ENCODE data around the gene EDN1. TPM values are rescaled to one million over a fixed set of nuclear protein-coding genes. Genes with fewer than 3 reads are reported as not detected.

The EDN1 gene
- total RNA-seq (10 to 100 TPM in 1 of 2 donors, 1 to 10 TPM in 1; 9.9 to 10.9 TPM), polyA plus RNA-seq (ENCODE audit: insufficient read length in 2 of 2) (1 to 10 TPM; 8.3 to 9.4 TPM)
- long read RNA-seq, donor 1, partial matches to known transcripts: 0 of 3 reads
- long read RNA-seq, donor 1, other reads (novel, unspliced or antisense): 0 of 3 reads
- long read RNA-seq, donor 2, partial matches to known transcripts: 0 of 3 reads
- long read RNA-seq, donor 2, other reads (novel, unspliced or antisense): 0 of 3 reads
- long read RNA-seq, donor 3: 0 reads
- long read RNA-seq, donor 4, transcript EDN1-201 (5 exons, 2,033 nt): major isoform, 13 of 13 reads
- long read RNA-seq, donor 4, partial matches to known transcripts: 0 of 13 reads
- long read RNA-seq, donor 4, other reads (novel, unspliced or antisense): 0 of 13 reads

- Histone ChIP-seq H3K36me3 (ENCODE audit: control insufficient read depth, insufficient read depth, low read length) (no peaks in the 10 kb centered on the region), H3K27me3 (ENCODE audit: control insufficient read depth, insufficient read depth, low read length) (peaks cover 32% of the 10 kb centered on the region), H3K27ac (ENCODE audit: low read depth, low read length) (peak within 1 kb of the TSS; percentile 29), H3K9me3 (ENCODE audit: control insufficient read depth, insufficient read depth, low read length) (no peaks in the 10 kb centered on the region), H3K4me1 (ENCODE audit: control insufficient read depth, insufficient read depth, low read length) (peaks cover 22% of the 10 kb centered on the region), H3K4me3 (ENCODE audit: low read depth, low read length) (peak within 1 kb of the TSS; percentile 46)
- peak; percentile 43 to 92 (median 64) for DNase-seq (ENCODE audit: low read depth in 4 of 6, low spot score in 6 of 6)
- WGBS (ENCODE audit: insufficient coverage): 0% methylated on average over 34 of the region's 38 CpGs
Measured at GRCh38 chr6:12289933-12290820, at the start of gene EDN1. Gene EDN1, plus strand, starts transcription at chr6:12290361. Its CDS starts 269 bp downstream, at chr6:12290630.

- Histone ChIP-seq H3K27me3 (ENCODE audit: control insufficient read depth, insufficient read depth, low read length) (no peaks in the 10 kb centered on the region), H3K4me3 (ENCODE audit: low read depth, low read length) (no peak overlapping the region), H3K4me1 (ENCODE audit: control insufficient read depth, insufficient read depth, low read length) (no peaks in the 10 kb centered on the region), H3K9me3 (ENCODE audit: control insufficient read depth, insufficient read depth, low read length) (no peaks in the 10 kb centered on the region), H3K36me3 (ENCODE audit: control insufficient read depth, insufficient read depth, low read length) (no peaks in the 10 kb centered on the region), H3K27ac (ENCODE audit: low read depth, low read length) (no peak overlapping the region)
- WGBS (ENCODE audit: insufficient coverage): 100% methylated on average over 1 of the region's 3 CpGs
- DNase-seq (ENCODE audit: low read depth in 4 of 6, low spot score in 6 of 6): no peak
Measured at GRCh38 chr6:12241493-12242175, 48.5 kb upstream of the EDN1 start.

GRCh38 chr6:12243169-12243568 lies 47.0 kb upstream of the EDN1 start:
- Histone ChIP-seq H3K36me3 (ENCODE audit: control insufficient read depth, insufficient read depth, low read length) (no peaks in the 10 kb centered on the region), H3K27ac (ENCODE audit: low read depth, low read length) (no peak overlapping the region), H3K4me1 (ENCODE audit: control insufficient read depth, insufficient read depth, low read length) (no peaks in the 10 kb centered on the region), H3K9me3 (ENCODE audit: control insufficient read depth, insufficient read depth, low read length) (no peaks in the 10 kb centered on the region), H3K4me3 (ENCODE audit: low read depth, low read length) (no peak overlapping the region), H3K27me3 (ENCODE audit: control insufficient read depth, insufficient read depth, low read length) (no peaks in the 10 kb centered on the region)
- WGBS (ENCODE audit: insufficient coverage): 60% methylated on average over 1 of the region's 2 CpGs
- no peak for DNase-seq (ENCODE audit: low read depth in 4 of 6, low spot score in 6 of 6)

GRCh38 chr6:12245360-12245759 lies 44.8 kb upstream of the EDN1 start:
- no peak overlapping the region for H3K4me3 ChIP-seq (ENCODE audit: low read depth, low read length)
- no peaks in the 10 kb centered on the region for H3K4me1 ChIP-seq (ENCODE audit: control insufficient read depth, insufficient read depth, low read length)
- H3K36me3 ChIP-seq (ENCODE audit: control insufficient read depth, insufficient read depth, low read length): no peaks in the 10 kb centered on the region
- WGBS (ENCODE audit: insufficient coverage): no CpG with 5 or more reads among the region's 1 CpG
- no peak overlapping the region for H3K27ac ChIP-seq (ENCODE audit: low read depth, low read length)
- no peak for DNase-seq (ENCODE audit: low read depth in 4 of 6, low spot score in 6 of 6)
- no peaks in the 10 kb centered on the region for H3K9me3 ChIP-seq (ENCODE audit: control insufficient read depth, insufficient read depth, low read length)
- no peaks in the 10 kb centered on the region for H3K27me3 ChIP-seq (ENCODE audit: control insufficient read depth, insufficient read depth, low read length)

GRCh38 chr6:12245763-12246718 lies 44.1 kb upstream of the EDN1 start:
- H3K27ac ChIP-seq (ENCODE audit: low read depth, low read length): no peak overlapping the region
- DNase-seq (ENCODE audit: low read depth in 4 of 6, low spot score in 6 of 6): peak in 1 of 6 donors; percentile 38
- no CpG with 5 or more reads among the region's 6 CpGs for WGBS (ENCODE audit: insufficient coverage)

GRCh38 chr6:12246900-12247299 lies 43.3 kb upstream of the EDN1 start:
- Histone ChIP-seq H3K27ac (ENCODE audit: low read depth, low read length) (no peak overlapping the region), H3K4me3 (ENCODE audit: low read depth, low read length) (no peak overlapping the region), H3K27me3 (ENCODE audit: control insufficient read depth, insufficient read depth, low read length) (no peaks in the 10 kb centered on the region), H3K36me3 (ENCODE audit: control insufficient read depth, insufficient read depth, low read length) (no peaks in the 10 kb centered on the region), H3K9me3 (ENCODE audit: control insufficient read depth, insufficient read depth, low read length) (no peaks in the 10 kb centered on the region), H3K4me1 (ENCODE audit: control insufficient read depth, insufficient read depth, low read length) (no peaks in the 10 kb centered on the region)
- WGBS (ENCODE audit: insufficient coverage): 100% methylated on average over 1 of the region's 2 CpGs
- DNase-seq (ENCODE audit: low read depth in 4 of 6, low spot score in 6 of 6): no peak

More at GRCh38 chr6:12245763-12246718, 44.1 kb upstream of the EDN1 start:
- H3K9me3 ChIP-seq (ENCODE audit: control insufficient read depth, insufficient read depth, low read length): no peaks in the 10 kb centered on the region
- H3K27me3 ChIP-seq (ENCODE audit: control insufficient read depth, insufficient read depth, low read length): no peaks in the 10 kb centered on the region
- H3K4me3 ChIP-seq (ENCODE audit: low read depth, low read length): no peak overlapping the region
- H3K36me3 ChIP-seq (ENCODE audit: control insufficient read depth, insufficient read depth, low read length): no peaks in the 10 kb centered on the region
- H3K4me1 ChIP-seq (ENCODE audit: control insufficient read depth, insufficient read depth, low read length): no peaks in the 10 kb centered on the region

GRCh38 chr6:12249541-12250382 lies 40.4 kb upstream of the EDN1 start:
- Histone ChIP-seq H3K27me3 (ENCODE audit: control insufficient read depth, insufficient read depth, low read length) (no peaks in the 10 kb centered on the region), H3K9me3 (ENCODE audit: control insufficient read depth, insufficient read depth, low read length) (no peaks in the 10 kb centered on the region), H3K27ac (ENCODE audit: low read depth, low read length) (no peak overlapping the region), H3K36me3 (ENCODE audit: control insufficient read depth, insufficient read depth, low read length) (no peaks in the 10 kb centered on the region), H3K4me1 (ENCODE audit: control insufficient read depth, insufficient read depth, low read length) (no peaks in the 10 kb centered on the region), H3K4me3 (ENCODE audit: low read depth, low read length) (no peak overlapping the region)
- WGBS (ENCODE audit: insufficient coverage): 83% methylated on average over 1 of the region's 4 CpGs
- no peak for DNase-seq (ENCODE audit: low read depth in 4 of 6, low spot score in 6 of 6)

GRCh38 chr6:12250383-12250770 lies 39.8 kb upstream of the EDN1 start:
- DNase-seq (ENCODE audit: low read depth in 4 of 6, low spot score in 6 of 6): no peak
- Histone ChIP-seq H3K4me3 (ENCODE audit: low read depth, low read length) (no peak overlapping the region), H3K36me3 (ENCODE audit: control insufficient read depth, insufficient read depth, low read length) (no peaks in the 10 kb centered on the region), H3K27ac (ENCODE audit: low read depth, low read length) (no peak overlapping the region), H3K9me3 (ENCODE audit: control insufficient read depth, insufficient read depth, low read length) (no peaks in the 10 kb centered on the region), H3K4me1 (ENCODE audit: control insufficient read depth, insufficient read depth, low read length) (no peaks in the 10 kb centered on the region), H3K27me3 (ENCODE audit: control insufficient read depth, insufficient read depth, low read length) (no peaks in the 10 kb centered on the region)
- no CpG with 5 or more reads among the region's 1 CpG for WGBS (ENCODE audit: insufficient coverage)
